OCI-LY1 (cell line): ENCODE measurements around the gene ELL.

Source experiments
- H2AFZ ChIP-seq: fragments of 200-600 bp; sonication (generic), shearing (Covaris generic); 2 replicates; pipeline ENCODE4 v1.6.0; 2014; ENCODE audit warnings: antibody characterized with exemption, mild to moderate bottlenecking, low read length
- H3F3A ChIP-seq: fragments of 200-600 bp; sonication (generic), shearing (Covaris generic); 2 replicates; pipeline ENCODE4 v1.6.0; 2014; ENCODE audit warnings: mild to moderate bottlenecking, antibody characterized with exemption, low read length, moderate library complexity; ENCODE audit not compliant: insufficient read depth
- H3K27ac ChIP-seq: fragments of 200-600 bp; sonication (generic); 2 replicates; pipeline ENCODE4 v1.5.1; 2014; ENCODE audit warnings: low read length, mixed run types, mild to moderate bottlenecking, low read depth; ENCODE audit not compliant: poor library complexity, severe bottlenecking
- H3K27me3 ChIP-seq: fragments of 200-600 bp; sonication (generic); 2 replicates; pipeline ENCODE4 v1.6.0; 2014; ENCODE audit warnings: antibody characterized with exemption, mild to moderate bottlenecking, low read length, moderate library complexity; ENCODE audit not compliant: insufficient read depth
- H3K36me3 ChIP-seq: fragments of 200-600 bp; sonication (generic); 2 replicates; pipeline ENCODE4 v1.6.1; 2014; ENCODE audit warnings: mild to moderate bottlenecking, antibody characterized with exemption, low read length, moderate library complexity, mixed read lengths; ENCODE audit not compliant: insufficient read depth
- H3K4me1 ChIP-seq: fragments of 200-600 bp; sonication (generic); 2 replicates; pipeline ENCODE4 v1.5.1; 2014; ENCODE audit warnings: mild to moderate bottlenecking, low read length, moderate library complexity; ENCODE audit not compliant: insufficient read depth, severe bottlenecking
- H3K4me2 ChIP-seq: fragments of 200-600 bp; sonication (generic), shearing (Covaris generic); 2 replicates; pipeline ENCODE4 v1.6.1; 2014; ENCODE audit warnings: low read length
- H3K4me3 ChIP-seq: fragments of 200-600 bp; sonication (generic); 2 replicates; pipeline ENCODE4 v1.5.1; 2014; ENCODE audit warnings: low read length, low read depth, mild to moderate bottlenecking, mixed read lengths; ENCODE audit not compliant: poor library complexity, severe bottlenecking
- H3K79me2 ChIP-seq: fragments of 200-600 bp; shearing (Covaris generic); 2 replicates; pipeline ENCODE4 v1.6.1; 2016; ENCODE audit warnings: mixed run types, low read length, mixed read lengths; ENCODE audit not compliant: insufficient read depth
- H3K9ac ChIP-seq: fragments of 200-600 bp; sonication (generic), shearing (Covaris generic); 2 replicates; pipeline ENCODE4 v1.6.1; 2014; ENCODE audit warnings: mild to moderate bottlenecking, low read length, mixed read lengths
- H3K9me2 ChIP-seq: fragments of 200-600 bp; sonication (generic), shearing (Covaris generic); 2 replicates; pipeline ENCODE4 v1.6.1; 2014; ENCODE audit warnings: low read depth, mild to moderate bottlenecking, low read length, mixed read lengths
- H3K9me3 ChIP-seq: fragments of 200-600 bp; shearing (Covaris generic); 2 replicates; pipeline ENCODE4 v1.6.1; 2014; ENCODE audit warnings: low read length, mixed read lengths
- H4K20me1 ChIP-seq: fragments of 200-600 bp; sonication (generic), shearing (Covaris generic); 2 replicates; pipeline ENCODE4 v1.6.0; 2016; ENCODE audit warnings: mild to moderate bottlenecking, low read length; ENCODE audit not compliant: insufficient read depth
- EZH2 ChIP-seq: fragments of 200-600 bp; sonication (generic), shearing (Covaris generic); IDR thresholded peaks from 2 replicates; pipeline ENCODE4 v1.8.0; 2017; ENCODE audit warnings: borderline replicate concordance, mixed run types, mild to moderate bottlenecking, antibody characterized with exemption, low read length, moderate library complexity, mixed read lengths
- TF ChIP-seq, protein P1 (sequence below): fragments of 200-600 bp; sonication (generic), shearing (Covaris generic); IDR thresholded peaks from 2 replicates; pipeline ENCODE4 v1.5.1; 2017; ENCODE audit warnings: mild to moderate bottlenecking, antibody characterized with exemption, low read length, moderate library complexity, mixed read lengths

The ELL gene

DNA sequence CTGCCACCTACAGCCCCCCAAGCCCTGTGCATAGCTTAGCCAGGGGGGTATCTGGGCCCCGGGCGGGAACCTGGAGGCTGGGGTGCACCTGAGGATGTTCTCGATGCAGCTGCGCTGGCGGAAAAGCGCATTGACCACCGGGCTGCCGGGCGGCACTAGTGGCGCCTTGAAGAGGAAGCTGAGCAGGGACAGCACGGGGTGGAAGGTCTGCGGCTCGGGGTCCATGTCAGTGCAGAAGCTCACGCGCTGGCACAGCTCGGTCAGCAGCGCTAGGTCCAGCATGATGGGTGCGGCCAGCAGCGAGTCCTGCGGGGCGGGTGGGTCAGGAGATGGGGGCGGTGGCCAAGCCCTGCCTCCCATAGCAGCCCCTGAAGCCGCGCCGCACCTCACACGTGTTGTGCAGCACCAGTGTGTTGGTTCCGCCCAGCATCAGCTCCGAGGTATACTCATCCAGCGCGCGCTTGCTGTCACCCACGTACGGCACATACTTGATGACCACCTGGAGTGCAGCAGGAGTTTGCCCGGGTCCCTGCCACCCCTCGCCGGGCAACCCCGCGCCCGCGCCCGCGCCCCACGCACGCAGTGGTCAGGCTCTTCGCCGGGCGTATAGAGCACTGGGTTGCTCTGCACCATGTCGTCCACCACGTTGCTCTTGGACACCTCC lies 86.6 kb downstream of the ELL start:
- no peaks in the 10 kb centered on the region for H3K9me3 ChIP-seq
- peaks cover 28% of the 10 kb centered on the region for H3K4me1 ChIP-seq
- no peaks in the 10 kb centered on the region for H3K36me3 ChIP-seq
- H3K4me3 ChIP-seq = no peak overlapping the region
- H3K27ac ChIP-seq = no peak overlapping the region
- H3K4me2 ChIP-seq = no peak overlapping the region
- no peaks in the 10 kb centered on the region; the same call in 1 of the 2 replicates for H3K27me3 ChIP-seq
- H4K20me1 ChIP-seq = no peaks in the 10 kb centered on the region
- H3K9me2 ChIP-seq = no peaks in the 10 kb centered on the region
- H3K79me2 ChIP-seq = no peaks in the 10 kb centered on the region
- TF ChIP-seq, protein P1, sequence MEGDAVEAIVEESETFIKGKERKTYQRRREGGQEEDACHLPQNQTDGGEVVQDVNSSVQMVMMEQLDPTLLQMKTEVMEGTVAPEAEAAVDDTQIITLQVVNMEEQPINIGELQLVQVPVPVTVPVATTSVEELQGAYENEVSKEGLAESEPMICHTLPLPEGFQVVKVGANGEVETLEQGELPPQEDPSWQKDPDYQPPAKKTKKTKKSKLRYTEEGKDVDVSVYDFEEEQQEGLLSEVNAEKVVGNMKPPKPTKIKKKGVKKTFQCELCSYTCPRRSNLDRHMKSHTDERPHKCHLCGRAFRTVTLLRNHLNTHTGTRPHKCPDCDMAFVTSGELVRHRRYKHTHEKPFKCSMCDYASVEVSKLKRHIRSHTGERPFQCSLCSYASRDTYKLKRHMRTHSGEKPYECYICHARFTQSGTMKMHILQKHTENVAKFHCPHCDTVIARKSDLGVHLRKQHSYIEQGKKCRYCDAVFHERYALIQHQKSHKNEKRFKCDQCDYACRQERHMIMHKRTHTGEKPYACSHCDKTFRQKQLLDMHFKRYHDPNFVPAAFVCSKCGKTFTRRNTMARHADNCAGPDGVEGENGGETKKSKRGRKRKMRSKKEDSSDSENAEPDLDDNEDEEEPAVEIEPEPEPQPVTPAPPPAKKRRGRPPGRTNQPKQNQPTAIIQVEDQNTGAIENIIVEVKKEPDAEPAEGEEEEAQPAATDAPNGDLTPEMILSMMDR = no peak
- H3F3A ChIP-seq = no peaks in the 10 kb centered on the region
- H2AFZ ChIP-seq = no peak overlapping the region
- H3K9ac ChIP-seq = no peak overlapping the region

DNA sequence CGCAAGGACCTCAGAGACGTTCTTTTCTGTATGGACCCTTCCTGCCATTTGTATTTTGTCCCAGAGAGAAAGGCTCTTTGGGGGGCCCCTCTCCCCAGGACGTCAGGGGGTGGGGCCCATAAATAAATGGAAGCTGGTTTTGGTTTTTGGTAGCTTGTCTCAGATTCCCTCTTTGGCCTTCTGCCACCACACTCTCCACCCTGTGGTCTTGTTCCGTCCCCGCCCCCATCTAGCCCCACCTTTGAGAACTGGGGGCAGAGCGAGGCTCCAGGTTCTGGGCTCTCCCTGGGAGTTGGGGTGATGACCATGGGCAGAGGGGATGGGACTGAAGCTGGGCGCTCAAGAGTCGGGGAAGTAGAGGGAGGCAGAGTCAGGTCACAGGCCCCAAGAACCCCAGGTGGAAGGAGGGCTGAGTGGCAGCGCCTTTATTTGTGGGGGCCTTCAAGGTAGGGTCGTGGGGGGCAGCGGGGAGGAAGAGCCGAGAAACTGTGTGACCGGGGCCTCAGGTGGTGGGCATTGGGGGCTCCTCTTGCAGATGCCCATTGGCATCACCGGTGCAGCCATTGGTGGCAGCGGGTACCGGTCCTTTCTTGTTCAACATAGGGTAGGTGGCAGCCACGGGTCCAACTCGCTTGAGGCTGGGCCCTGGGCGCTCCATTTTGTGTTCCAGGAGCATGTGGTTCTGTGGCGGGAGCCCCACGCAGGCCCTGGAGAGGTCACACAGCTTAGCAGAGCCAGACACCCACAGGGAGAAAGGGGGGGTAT lies 87.3 kb downstream of the ELL start:
- H2AFZ ChIP-seq = no peak overlapping the region
- no peak overlapping the region for H3K9ac ChIP-seq
- H3K27ac ChIP-seq = no peak overlapping the region
- H3K4me2 ChIP-seq = peak overlapping the region; percentile 37; the same call in 1 of the 2 replicates
- H3K27me3 ChIP-seq = no peaks in the 10 kb centered on the region; the same call in 1 of the 2 replicates
- H3K36me3 ChIP-seq = no peaks in the 10 kb centered on the region
- TF ChIP-seq EZH2 = no peak
- TF ChIP-seq, protein P1 = no peak
- no peaks in the 10 kb centered on the region for H3K9me3 ChIP-seq
- peak overlapping the region; percentile 42 for H3K4me3 ChIP-seq
- H4K20me1 ChIP-seq = no peaks in the 10 kb centered on the region
- no peaks in the 10 kb centered on the region for H3K9me2 ChIP-seq
- H3F3A ChIP-seq = no peaks in the 10 kb centered on the region
- H3K4me1 ChIP-seq = peaks cover 34% of the 10 kb centered on the region
- H3K79me2 ChIP-seq = no peaks in the 10 kb centered on the region

DNA sequence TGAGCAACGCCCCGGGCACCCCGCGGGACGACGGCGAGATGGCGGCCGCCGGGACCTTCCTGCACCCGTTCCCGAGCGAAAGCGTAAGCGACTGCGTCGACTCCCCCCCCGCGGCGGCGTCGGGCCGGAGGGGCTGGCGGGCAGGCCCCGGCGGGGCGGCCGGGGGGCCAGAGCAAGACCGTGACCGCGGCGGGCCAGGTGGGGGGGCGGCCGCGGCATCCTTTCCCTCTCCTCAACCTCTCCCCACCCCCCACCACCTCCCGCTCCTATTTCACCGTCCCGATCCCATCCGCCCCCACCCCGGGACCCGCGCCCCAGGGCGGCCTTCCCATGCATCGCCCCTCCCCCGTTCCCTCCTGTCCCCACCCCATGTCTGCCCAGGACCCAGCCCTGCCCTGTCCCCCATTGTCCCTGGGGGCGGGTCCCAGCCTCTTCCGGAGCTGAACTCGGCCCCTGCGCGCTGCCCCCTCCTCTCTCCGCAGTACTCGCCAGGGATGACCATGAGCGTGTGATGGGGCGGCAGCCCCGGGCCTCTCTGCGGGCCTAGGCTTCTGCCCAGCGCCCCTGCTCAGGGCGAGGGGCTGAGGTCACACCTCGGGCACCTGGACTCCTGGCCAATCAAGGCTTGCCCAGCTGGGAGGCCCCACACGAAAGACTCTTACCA lies 88.0 kb downstream of the ELL start:
- Histone ChIP-seq H3K4me1 (peaks cover 34% of the 10 kb centered on the region), H3F3A (no peaks in the 10 kb centered on the region), H3K4me3 (peak overlapping the region; percentile 42), H3K9me2 (no peaks in the 10 kb centered on the region), H3K4me2 (peak overlapping the region; percentile 37; the same call in 1 of the 2 replicates), H3K27ac (no peak overlapping the region), H3K27me3 (no peaks in the 10 kb centered on the region; the same call in 1 of the 2 replicates), H4K20me1 (no peaks in the 10 kb centered on the region), H3K9ac (no peak overlapping the region), H3K79me2 (no peaks in the 10 kb centered on the region), H2AFZ (no peak overlapping the region), H3K9me3 (no peaks in the 10 kb centered on the region), H3K36me3 (no peaks in the 10 kb centered on the region)
- TF ChIP-seq, protein P1 = no peak
- TF ChIP-seq EZH2 = no peak
